Loucy (cell line): ENCODE results near the gene ARHGAP11A.

Experiments
- H2AFZ ChIP-seq: fragments of 200-600 bp; sonication (generic); 2 replicates; pipeline ENCODE4 v1.6.0; 2016; ENCODE audit warnings: antibody characterized with exemption, mild to moderate bottlenecking, low read length, moderate library complexity
- H3F3A ChIP-seq: fragments of 200-600 bp; 2 replicates; pipeline ENCODE4 v1.6.0; 2016; ENCODE audit warnings: antibody characterized with exemption, low read depth, mild to moderate bottlenecking
- H3K27me3 ChIP-seq: fragments of 200-600 bp; sonication (generic); 2 replicates; pipeline ENCODE4 v1.6.1; 2014; ENCODE audit warnings: low read length, mild to moderate bottlenecking; ENCODE audit not compliant: insufficient read depth, poor library complexity, severe bottlenecking
- H3K36me3 ChIP-seq: fragments of 200-600 bp; sonication (generic); 2 replicates; pipeline ENCODE4 v1.6.1; 2016; ENCODE audit warnings: low read length; ENCODE audit not compliant: insufficient read depth
- H3K4me1 ChIP-seq: fragments of 200-600 bp; sonication (generic); 2 replicates; pipeline ENCODE4 v1.5.1; 2014; ENCODE audit warnings: low read length, mild to moderate bottlenecking; ENCODE audit not compliant: insufficient read depth, poor library complexity, severe bottlenecking
- H3K4me2 ChIP-seq: fragments of 200-600 bp; sonication (generic); 2 replicates; pipeline ENCODE4 v1.6.0; 2014; ENCODE audit warnings: antibody characterized with exemption, low read length, low read depth, mild to moderate bottlenecking; ENCODE audit not compliant: poor library complexity, severe bottlenecking
- H3K4me3 ChIP-seq: fragments of 200-600 bp; sonication (generic); 2 replicates; pipeline ENCODE4 v1.5.1; 2014; ENCODE audit warnings: low read length, mild to moderate bottlenecking, mixed read lengths; ENCODE audit not compliant: poor library complexity, severe bottlenecking
- H3K79me2 ChIP-seq: fragments of 200-600 bp; sonication (generic); 2 replicates; pipeline ENCODE4 v1.6.1; 2014; ENCODE audit warnings: low read length; ENCODE audit not compliant: insufficient read depth
- H3K9ac ChIP-seq: fragments of 200-600 bp; sonication (generic); 2 replicates; pipeline ENCODE4 v1.6.0; 2014; ENCODE audit warnings: mild to moderate bottlenecking, low read depth, low read length, moderate library complexity; ENCODE audit not compliant: poor library complexity, severe bottlenecking
- H3K9me2 ChIP-seq: fragments of 200-600 bp; sonication (generic); replicated peaks from 2 replicates; pipeline ENCODE4 v1.6.1; 2016; ENCODE audit warnings: low read depth, low read length, mixed read lengths
- H3K9me3 ChIP-seq: fragments of 200-600 bp; sonication (generic); 2 replicates; pipeline ENCODE4 v1.6.1; 2014; ENCODE audit warnings: mild to moderate bottlenecking, antibody characterized with exemption, low read length, low read depth; ENCODE audit not compliant: insufficient read depth
- H4K20me1 ChIP-seq: fragments of 200-600 bp; sonication (generic); 2 replicates; pipeline ENCODE4 v1.6.0; 2014; ENCODE audit warnings: antibody characterized with exemption, low read length, mild to moderate bottlenecking; ENCODE audit not compliant: insufficient read depth, poor library complexity, severe bottlenecking
- EZH2phosphoT487 ChIP-seq: fragments of 200-600 bp; IDR thresholded peaks from 2 replicates; pipeline ENCODE4 v1.6.1; 2018; ENCODE audit warnings: antibody characterized with exemption, mild to moderate bottlenecking, moderate library complexity, borderline replicate concordance
- TF ChIP-seq, protein P1 (sequence below): fragments of 200-600 bp; sonication (generic); conservative IDR thresholded peaks from 2 replicates; pipeline ENCODE4 v1.5.1; 2014; ENCODE audit warnings: mild to moderate bottlenecking, antibody characterized with exemption, low read length

ARHGAP11A gene

DNA sequence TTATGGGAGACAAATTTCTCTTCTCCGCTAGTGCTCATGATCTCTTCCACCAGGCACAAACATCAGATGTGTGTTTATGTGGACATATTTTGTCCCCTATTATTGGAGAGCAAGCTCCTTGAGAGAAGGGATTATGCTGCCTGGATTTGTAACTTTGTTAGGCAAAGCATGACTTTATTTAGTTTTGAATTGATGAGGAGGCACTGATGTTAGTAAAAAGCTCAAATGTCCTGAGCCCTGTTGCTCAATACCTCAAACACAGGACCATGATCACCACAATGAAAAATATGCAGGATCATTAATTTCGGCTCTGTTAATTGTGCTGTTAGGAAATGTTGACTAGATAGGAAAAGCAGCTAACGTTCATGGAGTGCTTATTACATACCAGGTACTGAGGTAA, 55.3 kb downstream of the ARHGAP11A start:
- no peaks in the 10 kb centered on the region for H3K27me3 ChIP-seq
- H3F3A ChIP-seq: no peaks in the 10 kb centered on the region
- no peak overlapping the region for H3K4me3 ChIP-seq
- no peaks in the 10 kb centered on the region for H3K36me3 ChIP-seq
- H2AFZ ChIP-seq: no peak overlapping the region
- H3K4me1 ChIP-seq: no peaks in the 10 kb centered on the region
- H3K79me2 ChIP-seq: no peaks in the 10 kb centered on the region
- no peak overlapping the region for H3K9ac ChIP-seq
- no peaks in the 10 kb centered on the region for H3K9me3 ChIP-seq
- H3K9me2 ChIP-seq: no peaks in the 10 kb centered on the region
- no peak overlapping the region for H3K4me2 ChIP-seq
- TF ChIP-seq EZH2phosphoT487: no peak
- TF ChIP-seq, protein P1, sequence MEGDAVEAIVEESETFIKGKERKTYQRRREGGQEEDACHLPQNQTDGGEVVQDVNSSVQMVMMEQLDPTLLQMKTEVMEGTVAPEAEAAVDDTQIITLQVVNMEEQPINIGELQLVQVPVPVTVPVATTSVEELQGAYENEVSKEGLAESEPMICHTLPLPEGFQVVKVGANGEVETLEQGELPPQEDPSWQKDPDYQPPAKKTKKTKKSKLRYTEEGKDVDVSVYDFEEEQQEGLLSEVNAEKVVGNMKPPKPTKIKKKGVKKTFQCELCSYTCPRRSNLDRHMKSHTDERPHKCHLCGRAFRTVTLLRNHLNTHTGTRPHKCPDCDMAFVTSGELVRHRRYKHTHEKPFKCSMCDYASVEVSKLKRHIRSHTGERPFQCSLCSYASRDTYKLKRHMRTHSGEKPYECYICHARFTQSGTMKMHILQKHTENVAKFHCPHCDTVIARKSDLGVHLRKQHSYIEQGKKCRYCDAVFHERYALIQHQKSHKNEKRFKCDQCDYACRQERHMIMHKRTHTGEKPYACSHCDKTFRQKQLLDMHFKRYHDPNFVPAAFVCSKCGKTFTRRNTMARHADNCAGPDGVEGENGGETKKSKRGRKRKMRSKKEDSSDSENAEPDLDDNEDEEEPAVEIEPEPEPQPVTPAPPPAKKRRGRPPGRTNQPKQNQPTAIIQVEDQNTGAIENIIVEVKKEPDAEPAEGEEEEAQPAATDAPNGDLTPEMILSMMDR: no peak
- H4K20me1 ChIP-seq: no peaks in the 10 kb centered on the region

GRCh38 chr15:32671339-32672325, 56.3 kb downstream of the ARHGAP11A start:
- H3K9me3 ChIP-seq: no peaks in the 10 kb centered on the region
- H3K4me1 ChIP-seq: no peaks in the 10 kb centered on the region
- H3K4me2 ChIP-seq: no peak overlapping the region
- H3K9ac ChIP-seq: no peak overlapping the region
- no peak overlapping the region for H2AFZ ChIP-seq
- TF ChIP-seq, protein P1: no peak
- TF ChIP-seq EZH2phosphoT487: no peak
- H4K20me1 ChIP-seq: no peaks in the 10 kb centered on the region
- no peaks in the 10 kb centered on the region for H3K79me2 ChIP-seq
- H3K4me3 ChIP-seq: no peak overlapping the region
- no peaks in the 10 kb centered on the region for H3K36me3 ChIP-seq
- H3F3A ChIP-seq: no peaks in the 10 kb centered on the region
- no peaks in the 10 kb centered on the region for H3K9me2 ChIP-seq
- H3K27me3 ChIP-seq: no peaks in the 10 kb centered on the region

DNA sequence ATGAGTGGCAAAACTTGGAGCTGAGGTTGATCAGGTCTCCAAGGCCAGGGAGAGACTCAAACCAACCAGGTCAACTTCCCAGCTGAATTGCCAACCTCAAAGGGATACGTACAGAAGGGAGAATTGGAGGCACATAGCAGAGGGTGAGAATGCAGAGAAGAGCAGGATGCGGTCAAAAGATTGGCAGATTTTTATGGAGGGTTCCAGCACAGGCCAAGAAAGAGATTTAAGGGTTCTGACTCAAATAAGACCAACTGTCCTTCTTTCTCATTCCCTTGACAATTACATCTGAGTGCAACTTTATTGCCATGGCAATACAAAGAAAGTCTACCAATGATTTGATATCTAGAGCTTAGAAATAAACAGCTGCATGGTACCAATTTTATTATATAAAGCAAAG, 59.4 kb downstream of the ARHGAP11A start:
- TF ChIP-seq EZH2phosphoT487: no peak
- Histone ChIP-seq H3K36me3 (no peaks in the 10 kb centered on the region), H3K9me2 (no peaks in the 10 kb centered on the region), H3K9me3 (no peaks in the 10 kb centered on the region), H3K4me1 (no peaks in the 10 kb centered on the region), H3K9ac (no peak overlapping the region), H3F3A (no peaks in the 10 kb centered on the region), H4K20me1 (no peaks in the 10 kb centered on the region), H3K4me2 (no peak overlapping the region), H2AFZ (no peak overlapping the region), H3K4me3 (no peak overlapping the region), H3K27me3 (no peaks in the 10 kb centered on the region), H3K79me2 (no peaks in the 10 kb centered on the region)
